ENCODE data around the gene PCDH9. TPM values are rescaled to one million over a fixed set of nuclear protein-coding genes. Genes with fewer than 3 reads are reported as not detected.

PCDH9 gene
- polyA plus RNA-seq, 1 donor: 1.8 TPM

GRCh38 chr13:67091603-67092002, 138.5 kb downstream of the PCDH9 start:
- Histone ChIP-seq H3K27me3 (ENCODE audit: control insufficient read depth, insufficient read depth, low read length) (no peaks in the 10 kb centered on the region), H3K27ac (ENCODE audit: low read length) (no peak overlapping the region), H3K36me3 (ENCODE audit: control insufficient read depth, insufficient read depth, low read length) (no peaks in the 10 kb centered on the region), H3K4me3 (ENCODE audit: low read length) (no peak overlapping the region), H3K9me3 (ENCODE audit: control insufficient read depth, low read depth, low read length) (no peaks in the 10 kb centered on the region), H3K4me1 (ENCODE audit: control insufficient read depth, insufficient read depth, low read length) (no peaks in the 10 kb centered on the region)
- 80% methylated on average over 1 of the region's 1 CpG for WGBS (ENCODE audit: insufficient coverage, low lambda C conversion rate)
- no peak for DNase-seq

GRCh38 chr13:67090856-67091255, 139.3 kb downstream of the PCDH9 start:
- Histone ChIP-seq H3K4me1 (ENCODE audit: control insufficient read depth, insufficient read depth, low read length) (no peaks in the 10 kb centered on the region), H3K9me3 (ENCODE audit: control insufficient read depth, low read depth, low read length) (no peaks in the 10 kb centered on the region), H3K27ac (ENCODE audit: low read length) (no peak overlapping the region), H3K4me3 (ENCODE audit: low read length) (no peak overlapping the region), H3K36me3 (ENCODE audit: control insufficient read depth, insufficient read depth, low read length) (no peaks in the 10 kb centered on the region), H3K27me3 (ENCODE audit: control insufficient read depth, insufficient read depth, low read length) (no peaks in the 10 kb centered on the region)
- no peak for DNase-seq
- 50% methylated on average over 1 of the region's 2 CpGs for WGBS (ENCODE audit: insufficient coverage, low lambda C conversion rate)

- no peaks in the 10 kb centered on the region for H3K4me1 ChIP-seq (ENCODE audit: control insufficient read depth, insufficient read depth, low read length)
- no peaks in the 10 kb centered on the region for H3K27me3 ChIP-seq (ENCODE audit: control insufficient read depth, insufficient read depth, low read length)
- no peak overlapping the region for H3K27ac ChIP-seq (ENCODE audit: low read length)
- no peak overlapping the region for H3K4me3 ChIP-seq (ENCODE audit: low read length)
- no peak for DNase-seq
- no peaks in the 10 kb centered on the region for H3K36me3 ChIP-seq (ENCODE audit: control insufficient read depth, insufficient read depth, low read length)
- H3K9me3 ChIP-seq (ENCODE audit: control insufficient read depth, low read depth, low read length): no peaks in the 10 kb centered on the region
- 70% methylated on average over 2 of the region's 2 CpGs for WGBS (ENCODE audit: insufficient coverage, low lambda C conversion rate)
Observed at GRCh38 chr13:67087527-67087926, 142.6 kb downstream of the PCDH9 start.

- H3K27me3 ChIP-seq (ENCODE audit: control insufficient read depth, insufficient read depth, low read length): no peaks in the 10 kb centered on the region
- 23% methylated on average over 2 of the region's 2 CpGs for WGBS (ENCODE audit: insufficient coverage, low lambda C conversion rate)
- DNase-seq: no peak
- H3K9me3 ChIP-seq (ENCODE audit: control insufficient read depth, low read depth, low read length): no peaks in the 10 kb centered on the region
- H3K4me1 ChIP-seq (ENCODE audit: control insufficient read depth, insufficient read depth, low read length): no peaks in the 10 kb centered on the region
- H3K27ac ChIP-seq (ENCODE audit: low read length): no peak overlapping the region
- no peaks in the 10 kb centered on the region for H3K36me3 ChIP-seq (ENCODE audit: control insufficient read depth, insufficient read depth, low read length)
- H3K4me3 ChIP-seq (ENCODE audit: low read length): no peak overlapping the region
Observed at GRCh38 chr13:67086260-67086659, 143.9 kb downstream of the PCDH9 start.

GRCh38 chr13:67084066-67084465, 146.1 kb downstream of the PCDH9 start:
- Histone ChIP-seq H3K27me3 (ENCODE audit: control insufficient read depth, insufficient read depth, low read length) (no peaks in the 10 kb centered on the region), H3K4me1 (ENCODE audit: control insufficient read depth, insufficient read depth, low read length) (no peaks in the 10 kb centered on the region), H3K27ac (ENCODE audit: low read length) (no peak overlapping the region), H3K9me3 (ENCODE audit: control insufficient read depth, low read depth, low read length) (no peaks in the 10 kb centered on the region), H3K4me3 (ENCODE audit: low read length) (no peak overlapping the region), H3K36me3 (ENCODE audit: control insufficient read depth, insufficient read depth, low read length) (no peaks in the 10 kb centered on the region)
- DNase-seq: no peak
- no CpG with 5 or more reads among the region's 1 CpG for WGBS (ENCODE audit: insufficient coverage, low lambda C conversion rate)

GRCh38 chr13:67083519-67083918, 146.6 kb downstream of the PCDH9 start:
- Histone ChIP-seq H3K4me3 (ENCODE audit: low read length) (no peak overlapping the region), H3K27ac (ENCODE audit: low read length) (no peak overlapping the region), H3K27me3 (ENCODE audit: control insufficient read depth, insufficient read depth, low read length) (no peaks in the 10 kb centered on the region), H3K36me3 (ENCODE audit: control insufficient read depth, insufficient read depth, low read length) (no peaks in the 10 kb centered on the region), H3K9me3 (ENCODE audit: control insufficient read depth, low read depth, low read length) (no peaks in the 10 kb centered on the region), H3K4me1 (ENCODE audit: control insufficient read depth, insufficient read depth, low read length) (no peaks in the 10 kb centered on the region)
- DNase-seq: no peak
- WGBS (ENCODE audit: insufficient coverage, low lambda C conversion rate): 60% methylated on average over 1 of the region's 2 CpGs

GRCh38 chr13:67080351-67080750, 149.8 kb downstream of the PCDH9 start:
- no peaks in the 10 kb centered on the region for H3K36me3 ChIP-seq (ENCODE audit: control insufficient read depth, insufficient read depth, low read length)
- 80% methylated on average over 2 of the region's 2 CpGs for WGBS (ENCODE audit: insufficient coverage, low lambda C conversion rate)

GRCh38 chr13:67078062-67078461, 152.1 kb downstream of the PCDH9 start:
- Histone ChIP-seq H3K9me3 (ENCODE audit: control insufficient read depth, low read depth, low read length) (no peaks in the 10 kb centered on the region), H3K4me1 (ENCODE audit: control insufficient read depth, insufficient read depth, low read length) (no peaks in the 10 kb centered on the region), H3K36me3 (ENCODE audit: control insufficient read depth, insufficient read depth, low read length) (no peaks in the 10 kb centered on the region), H3K27ac (ENCODE audit: low read length) (no peak overlapping the region), H3K4me3 (ENCODE audit: low read length) (no peak overlapping the region), H3K27me3 (ENCODE audit: control insufficient read depth, insufficient read depth, low read length) (no peaks in the 10 kb centered on the region)
- WGBS (ENCODE audit: insufficient coverage, low lambda C conversion rate): no CpG with 5 or more reads among the region's 5 CpGs
- DNase-seq: no peak

More at GRCh38 chr13:67080351-67080750, 149.8 kb downstream of the PCDH9 start:
- Histone ChIP-seq H3K27ac (ENCODE audit: low read length) (no peak overlapping the region), H3K9me3 (ENCODE audit: control insufficient read depth, low read depth, low read length) (no peaks in the 10 kb centered on the region), H3K4me3 (ENCODE audit: low read length) (no peak overlapping the region), H3K4me1 (ENCODE audit: control insufficient read depth, insufficient read depth, low read length) (no peaks in the 10 kb centered on the region), H3K27me3 (ENCODE audit: control insufficient read depth, insufficient read depth, low read length) (no peaks in the 10 kb centered on the region)
- no peak for DNase-seq

- Histone ChIP-seq H3K4me1 (ENCODE audit: control insufficient read depth, insufficient read depth, low read length) (no peaks in the 10 kb centered on the region), H3K4me3 (ENCODE audit: low read length) (no peak overlapping the region), H3K9me3 (ENCODE audit: control insufficient read depth, low read depth, low read length) (no peaks in the 10 kb centered on the region), H3K36me3 (ENCODE audit: control insufficient read depth, insufficient read depth, low read length) (no peaks in the 10 kb centered on the region), H3K27me3 (ENCODE audit: control insufficient read depth, insufficient read depth, low read length) (no peaks in the 10 kb centered on the region), H3K27ac (ENCODE audit: low read length) (no peak overlapping the region)
- DNase-seq: no peak
Observed at GRCh38 chr13:67077132-67077531, 153.0 kb downstream of the PCDH9 start.

- DNase-seq: no peak
- H3K36me3 ChIP-seq (ENCODE audit: control insufficient read depth, insufficient read depth, low read length): no peaks in the 10 kb centered on the region
- no peaks in the 10 kb centered on the region for H3K4me1 ChIP-seq (ENCODE audit: control insufficient read depth, insufficient read depth, low read length)
- H3K4me3 ChIP-seq (ENCODE audit: low read length): no peak overlapping the region
- WGBS (ENCODE audit: insufficient coverage, low lambda C conversion rate): 84% methylated on average over 2 of the region's 3 CpGs
- no peaks in the 10 kb centered on the region for H3K27me3 ChIP-seq (ENCODE audit: control insufficient read depth, insufficient read depth, low read length)
- H3K9me3 ChIP-seq (ENCODE audit: control insufficient read depth, low read depth, low read length): no peaks in the 10 kb centered on the region
- no peak overlapping the region for H3K27ac ChIP-seq (ENCODE audit: low read length)
Observed at GRCh38 chr13:67076378-67076777, 153.8 kb downstream of the PCDH9 start.

- 80% methylated on average over 1 of the region's 1 CpG for WGBS (ENCODE audit: insufficient coverage, low lambda C conversion rate)
- Histone ChIP-seq H3K27ac (ENCODE audit: low read length) (no peak overlapping the region), H3K36me3 (ENCODE audit: control insufficient read depth, insufficient read depth, low read length) (no peaks in the 10 kb centered on the region), H3K9me3 (ENCODE audit: control insufficient read depth, low read depth, low read length) (no peaks in the 10 kb centered on the region), H3K4me3 (ENCODE audit: low read length) (no peak overlapping the region), H3K27me3 (ENCODE audit: control insufficient read depth, insufficient read depth, low read length) (no peaks in the 10 kb centered on the region), H3K4me1 (ENCODE audit: control insufficient read depth, insufficient read depth, low read length) (no peaks in the 10 kb centered on the region)
- no peak for DNase-seq
Observed at GRCh38 chr13:67075239-67075638, 154.9 kb downstream of the PCDH9 start.
